HG02642 (cell line): ENCODE data around the gene WFDC10A.
"Not testable (repeated sequence)": the region's sequence is repeated elsewhere in the genome, so short reads cannot be mapped to it uniquely, and the experiment has no call there.

Experiments used
- ATAC-seq: cut with Tn5 transposase; IDR thresholded peaks from one replicate; pipeline ENCODE4 v1.9.1; 2021; ENCODE audit warnings: mild to moderate bottlenecking; ENCODE audit not compliant: unreplicated experiment, poor library complexity

Gene WFDC10A

GRCh38 chr20:45629496-45630100 lies at the start of gene WFDC10A:
WFDC10A (plus strand) TSS chr20:45629739; CDS start chr20:45629814, 75 bp downstream.
- peak; percentile 48 for ATAC-seq

- ATAC-seq, result no peak
Measured at GRCh38 chr20:45581702-45582101, 47.8 kb upstream of the WFDC10A start.

- no peak for ATAC-seq
Measured at GRCh38 chr20:45583502-45583901, 46.0 kb upstream of the WFDC10A start.

GRCh38 chr20:45584294-45584693 lies 45.2 kb upstream of the WFDC10A start:
- ATAC-seq, result not testable (repeated sequence)

- not testable (repeated sequence) for ATAC-seq
Measured at GRCh38 chr20:45585986-45586385, 43.6 kb upstream of the WFDC10A start.

GRCh38 chr20:45588800-45589199 lies 40.7 kb upstream of the WFDC10A start:
- no peak for ATAC-seq

- no peak for ATAC-seq
Measured at GRCh38 chr20:45589725-45590124, 39.8 kb upstream of the WFDC10A start.

GRCh38 chr20:45592574-45593189 lies 36.9 kb upstream of the WFDC10A start:
- no peak for ATAC-seq

GRCh38 chr20:45593498-45593897 lies 36.0 kb upstream of the WFDC10A start:
- no peak for ATAC-seq

GRCh38 chr20:45595235-45595634 lies 34.3 kb upstream of the WFDC10A start:
- ATAC-seq, result no peak

GRCh38 chr20:45607810-45608209 lies 21.7 kb upstream of the WFDC10A start:
- no peak for ATAC-seq

GRCh38 chr20:45611054-45611453 lies 18.5 kb upstream of the WFDC10A start:
- no peak for ATAC-seq

GRCh38 chr20:45612314-45612713 lies 17.2 kb upstream of the WFDC10A start:
- ATAC-seq, result no peak

GRCh38 chr20:45617591-45617990 lies 11.9 kb upstream of the WFDC10A start:
- no peak for ATAC-seq

GRCh38 chr20:45621593-45621992 lies 7.9 kb upstream of the WFDC10A start:
- no peak for ATAC-seq

GRCh38 chr20:45626540-45626939 lies 3.0 kb upstream of the WFDC10A start:
- no peak for ATAC-seq

GRCh38 chr20:45630371-45630770 lies 832 bp downstream of the WFDC10A start:
- no peak for ATAC-seq

GRCh38 chr20:45631184-45631583 lies 1.6 kb downstream of the WFDC10A start, which contains the start of gene WFDC9:
WFDC9 (minus strand) TSS chr20:45631284; CDS start chr20:45610181, 21,103 bp downstream.
- ATAC-seq, result no peak

GRCh38 chr20:45636513-45636912 lies 7.0 kb downstream of the WFDC10A start:
- no peak for ATAC-seq

- ATAC-seq, result no peak
Measured at GRCh38 chr20:45639687-45640086, 10.1 kb downstream of the WFDC10A start.

GRCh38 chr20:45641076-45641475 lies 11.5 kb downstream of the WFDC10A start:
- ATAC-seq, result not testable (repeated sequence)

GRCh38 chr20:45645869-45646268 lies 16.3 kb downstream of the WFDC10A start:
- not testable (repeated sequence) for ATAC-seq
